OCI-LY7 (cell line): ENCODE results near the gene GRAMD2A. TPM values are rescaled to one million over a fixed set of nuclear protein-coding genes. Genes with fewer than 3 reads are reported as not detected.

Experiments used
- BruUV-seq: library from RNA; stranded (reverse); fragments of 400-500 nt; replicated peaks from 2 replicates; lab custom pipeline; 2021; lab: Mats Ljungman, UMichigan
- CTCF ChIA-PET: fragments of 300-600 bp; sonication (Branson Sonifier 250); formaldehyde crosslinking; loops from one replicate; lab custom pipeline; 2022; ENCODE audit warnings: antibody characterized with exemption; ENCODE audit not compliant: unreplicated experiment; lab: Charles Lee
- POLR2A ChIA-PET: fragments of 300-600 bp; sonication (Branson Sonifier 250); formaldehyde crosslinking; loops from one replicate; lab custom pipeline; 2022; ENCODE audit warnings: antibody characterized with exemption; lab: Charles Lee
- DNase-seq: peaks from one replicate; pipeline ENCODE4 v3.0.0-alpha.2; 2015; ENCODE audit warnings: low spot score
- H2AFZ ChIP-seq: fragments of 200-600 bp; sonication (generic), shearing (Covaris generic); 2 replicates; pipeline ENCODE4 v1.6.1; 2014; ENCODE audit warnings: mild to moderate bottlenecking, antibody characterized with exemption, low read length, moderate library complexity
- H3K27ac ChIP-seq: fragments of 200-600 bp; sonication (generic); 2 replicates; pipeline ENCODE4 v1.5.1; 2014; ENCODE audit warnings: mixed run types, low read depth, mild to moderate bottlenecking, moderate library complexity, low read length, inconsistent platforms; ENCODE audit not compliant: poor library complexity, severe bottlenecking
- H3K36me3 ChIP-seq: fragments of 200-600 bp; sonication (generic); 2 replicates; pipeline ENCODE4 v1.6.1; 2014; ENCODE audit warnings: mild to moderate bottlenecking, antibody characterized with exemption, low read length, moderate library complexity, mixed read lengths; ENCODE audit not compliant: insufficient read depth
- H3K4me1 ChIP-seq: fragments of 200-600 bp; sonication (generic); 2 replicates; pipeline ENCODE4 v1.5.1; 2014; ENCODE audit warnings: mild to moderate bottlenecking, low read length; ENCODE audit not compliant: insufficient read depth, poor library complexity, severe bottlenecking
- H3K4me2 ChIP-seq: fragments of 200-600 bp; sonication (generic); 2 replicates; pipeline ENCODE4 v1.6.1; 2014; ENCODE audit warnings: mild to moderate bottlenecking, low read length
- H3K4me3 ChIP-seq: fragments of 200-600 bp; sonication (generic); 2 replicates; pipeline ENCODE4 v1.5.1; 2014; ENCODE audit warnings: mild to moderate bottlenecking, low read depth, low read length; ENCODE audit not compliant: poor library complexity, severe bottlenecking
- H3K79me2 ChIP-seq: fragments of 200-600 bp; sonication (generic); 2 replicates; pipeline ENCODE4 v1.6.1; 2016; ENCODE audit warnings: low read depth, mild to moderate bottlenecking, low read length, moderate library complexity, mixed read lengths; ENCODE audit not compliant: insufficient read depth
- H3K9me2 ChIP-seq: fragments of 200-600 bp; sonication (generic); 2 replicates; pipeline ENCODE4 v1.6.1; 2016; ENCODE audit warnings: mild to moderate bottlenecking, low read length, mixed read lengths; ENCODE audit not compliant: insufficient read depth
- H3K9me3 ChIP-seq: fragments of 200-600 bp; sonication (generic); 2 replicates; pipeline ENCODE4 v1.6.1; 2014; ENCODE audit warnings: mild to moderate bottlenecking, mixed run types, low read length, mixed read lengths
- H4K20me1 ChIP-seq: fragments of 200-600 bp; sonication (generic); 2 replicates; pipeline ENCODE4 v1.6.1; 2014; ENCODE audit warnings: mild to moderate bottlenecking, antibody characterized with exemption, low read length, moderate library complexity, mixed read lengths; ENCODE audit not compliant: insufficient read depth
- CTCF ChIP-seq: fragments of 200-600 bp; sonication (generic); conservative IDR thresholded peaks from 2 replicates; pipeline ENCODE4 v1.5.1; 2014; ENCODE audit warnings: mild to moderate bottlenecking, antibody characterized with exemption, low read length, moderate library complexity, mixed read lengths
- EZH2phosphoT487 ChIP-seq: fragments of 200-600 bp; sonication (generic); IDR thresholded peaks from 2 replicates; pipeline ENCODE4 v1.6.1; 2018; ENCODE audit warnings: low read depth, borderline replicate concordance, mild to moderate bottlenecking, mixed run types, antibody characterized with exemption, low read length, moderate library complexity, mixed read lengths
- intact Hi-C: fragments of 100-400 bp; cut with micrococcal nuclease; formaldehyde crosslinking; loops from one replicate; pipeline ENCODE4 v1.10.0; 2022; ENCODE audit not compliant: unreplicated experiment
- total RNA-seq, 2 experiments: library from RNA; depleted of rRNA in 1 of 2; stranded (reverse); fragments of >200 nt in 1 of 2; shearing (Covaris generic) in 1 of 2; gene quantifications; 2 replicates each; pipeline ENCODE4 v1.2.3, GENCODE V29; 2014 to 2022

Gene GRAMD2A
- total RNA-seq, 2 experiments from 2014 or later = not detected

- Histone ChIP-seq H4K20me1 (no peaks in the 10 kb centered on the region), H3K9me3 (no peaks in the 10 kb centered on the region), H3K9me2 (no peaks in the 10 kb centered on the region), H2AFZ (no peak overlapping the region), H3K4me2 (no peak overlapping the region), H3K27ac (no peak overlapping the region), H3K4me3 (no peak overlapping the region), H3K4me1 (no peaks in the 10 kb centered on the region), H3K79me2 (no peaks in the 10 kb centered on the region), H3K36me3 (no peaks in the 10 kb centered on the region)
- intact Hi-C loops = no loop called here
- CTCF ChIA-PET = no interaction called here
- TF ChIP-seq EZH2phosphoT487 = no peak
- no peak for TF ChIP-seq CTCF
- no TSS peak for BruUV-seq
- POLR2A ChIA-PET = no interaction called here
- DNase-seq = no peak
These were observed 18.5 kb downstream of the GRAMD2A start for GRCh38 chr15:72178976-72179585.

GRCh38 chr15:72176743-72177142 lies 20.8 kb downstream of the GRAMD2A start:
- CTCF ChIA-PET = no interaction called here
- no peak overlapping the region for H3K27ac ChIP-seq
- H3K79me2 ChIP-seq = no peaks in the 10 kb centered on the region
- no peak for TF ChIP-seq CTCF
- TF ChIP-seq EZH2phosphoT487 = no peak
- BruUV-seq = no TSS peak
- no peaks in the 10 kb centered on the region for H3K36me3 ChIP-seq
- H3K9me3 ChIP-seq = no peaks in the 10 kb centered on the region
- POLR2A ChIA-PET = interaction anchor here (0.6 to 1.1 kb wide), 3 partner anchors 18 to 329 kb away, joined by 3 to 5 read pairs (median 5); no protein-coding TSS in a partner anchor
- H3K4me2 ChIP-seq = no peak overlapping the region
- H3K4me3 ChIP-seq = no peak overlapping the region
- DNase-seq = no peak
- H3K4me1 ChIP-seq = no peaks in the 10 kb centered on the region
- H3K9me2 ChIP-seq = no peaks in the 10 kb centered on the region
- H2AFZ ChIP-seq = no peak overlapping the region
- H4K20me1 ChIP-seq = no peaks in the 10 kb centered on the region
- intact Hi-C loops = no loop called here

DNA sequence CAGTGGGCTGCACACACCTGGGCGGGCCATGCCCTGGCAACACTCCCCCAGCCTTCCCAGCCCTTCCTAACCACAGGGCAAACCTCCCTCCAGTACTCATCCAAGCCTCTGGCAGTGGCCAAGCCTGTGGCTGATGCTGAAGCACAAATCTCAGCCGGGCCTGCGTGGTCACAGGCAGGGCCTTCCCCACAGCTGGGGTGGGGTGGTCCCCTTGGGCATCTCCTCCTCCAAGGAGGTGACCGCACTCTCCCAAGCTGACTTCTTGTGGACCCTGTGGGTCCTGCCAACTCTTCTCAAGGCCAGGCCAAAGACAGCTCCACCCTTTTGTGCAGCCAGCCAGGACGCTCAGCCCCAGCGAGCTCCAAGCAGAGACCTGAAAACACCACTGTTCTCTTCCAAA lies 21.4 kb downstream of the GRAMD2A start:
- H3K9me2 ChIP-seq = no peaks in the 10 kb centered on the region
- no peaks in the 10 kb centered on the region for H3K79me2 ChIP-seq
- CTCF ChIA-PET = no interaction called here
- H4K20me1 ChIP-seq = no peaks in the 10 kb centered on the region
- H3K4me2 ChIP-seq = no peak overlapping the region
- H3K4me3 ChIP-seq = no peak overlapping the region
- no peaks in the 10 kb centered on the region for H3K9me3 ChIP-seq
- no peak for TF ChIP-seq CTCF
- TF ChIP-seq EZH2phosphoT487 = no peak
- no peaks in the 10 kb centered on the region for H3K36me3 ChIP-seq
- no peak overlapping the region for H2AFZ ChIP-seq
- no peak overlapping the region for H3K27ac ChIP-seq
- DNase-seq = no peak
- intact Hi-C loops = no loop called here
- POLR2A ChIA-PET = interaction anchor here (0.6 to 1.1 kb wide), 3 partner anchors 18 to 328 kb away, joined by 3 to 5 read pairs (median 5); no protein-coding TSS in a partner anchor
- H3K4me1 ChIP-seq = no peaks in the 10 kb centered on the region
- no TSS peak for BruUV-seq
